Osteoblast (primary cell): ENCODE data around the gene SLA2. TPM values are rescaled to one million over a fixed set of nuclear protein-coding genes. Genes with fewer than 3 reads are reported as not detected.

ENCODE experiments used
- DNase-seq: peaks from one replicate; pipeline ENCODE4 v3.0.0; 2011; ENCODE audit warnings: low spot score, mixed read lengths; ENCODE audit not compliant: insufficient read length; ENCODE audit errors: missing footprints
- H2AFZ ChIP-seq: 2 replicates; pipeline ENCODE4 v1.6.0; 2011; ENCODE audit warnings: mild to moderate bottlenecking, low read length
- H3K27ac ChIP-seq: 2 replicates; pipeline ENCODE4 v1.5.1; 2011; ENCODE audit warnings: mild to moderate bottlenecking, low read depth, low read length, moderate library complexity
- H3K27me3 ChIP-seq: 2 replicates; pipeline ENCODE4 v1.6.0; 2012; ENCODE audit warnings: mild to moderate bottlenecking, control low read depth, inconsistent platforms, low read length, moderate library complexity; ENCODE audit not compliant: insufficient read depth
- H3K36me3 ChIP-seq: 2 replicates; pipeline ENCODE4 v1.5.1; 2011; ENCODE audit warnings: mild to moderate bottlenecking, low read length, control low read depth, moderate library complexity; ENCODE audit not compliant: insufficient read depth
- H3K4me1 ChIP-seq: 2 replicates; pipeline ENCODE4 v1.5.1; 2011; ENCODE audit warnings: mild to moderate bottlenecking, low read length, control low read depth, moderate library complexity; ENCODE audit not compliant: insufficient read depth
- H3K4me2 ChIP-seq: 2 replicates; pipeline ENCODE4 v1.6.0; 2011; ENCODE audit warnings: mild to moderate bottlenecking, low read length; ENCODE audit not compliant: insufficient read depth
- H3K4me3 ChIP-seq: fragments of 200-600 bp; sonication (generic); 3 replicates; pipeline ENCODE4 v1.5.1; 2012; ENCODE audit warnings: mild to moderate bottlenecking, low read length, inconsistent platforms; ENCODE audit not compliant: insufficient read depth
- H3K79me2 ChIP-seq: 2 replicates; pipeline ENCODE4 v1.6.0; 2012; ENCODE audit warnings: mild to moderate bottlenecking, low read length, control low read depth, inconsistent platforms; ENCODE audit not compliant: insufficient read depth
- H3K9me3 ChIP-seq: 2 replicates; pipeline ENCODE4 v1.5.1; 2011; ENCODE audit warnings: low read depth, low read length, control low read depth
- H4K20me1 ChIP-seq: 2 replicates; pipeline ENCODE4 v1.6.0; 2012; ENCODE audit warnings: mild to moderate bottlenecking, low read length, control low read depth; ENCODE audit not compliant: insufficient read depth
- total RNA-seq: library from RNA; depleted of rRNA; stranded (reverse); fragments of >200 nt; gene quantifications from 2 replicates; pipeline ENCODE4 v1.2.3, GENCODE V29; 2012
- TF ChIP-seq, protein P1 (sequence below): IDR thresholded peaks from 2 replicates; pipeline ENCODE4 v1.5.1; 2011; ENCODE audit warnings: mild to moderate bottlenecking, low read depth, low read length, moderate library complexity; ENCODE audit errors: extremely low read depth

SLA2 gene
- total RNA-seq, 1 donor: 0.36 TPM

DNA sequence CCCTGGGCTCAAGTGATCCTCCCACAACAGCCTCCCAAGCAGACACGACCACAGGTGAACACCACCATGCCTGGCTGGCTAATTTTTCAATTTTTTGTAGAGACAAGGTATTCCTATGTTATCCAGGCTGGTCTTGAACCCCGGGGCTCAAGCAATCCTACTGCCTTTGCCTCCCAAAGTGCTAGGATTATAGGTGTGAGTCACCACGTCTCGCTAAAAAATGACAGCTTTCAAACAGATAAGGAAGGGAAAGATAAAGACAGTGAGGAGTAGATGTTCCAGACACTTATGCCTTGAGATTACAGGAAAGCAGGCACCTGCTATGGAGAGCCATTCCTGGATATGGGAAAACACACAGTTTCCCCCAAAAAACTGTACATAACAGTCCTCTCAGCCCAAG lies 40.9 kb upstream of the SLA2 start:
- H3K27me3 ChIP-seq: no peaks in the 10 kb centered on the region
- H4K20me1 ChIP-seq: no peaks in the 10 kb centered on the region
- no peaks in the 10 kb centered on the region for H3K4me1 ChIP-seq
- DNase-seq: no peak
- H3K4me2 ChIP-seq: no peak overlapping the region
- H3K79me2 ChIP-seq: no peaks in the 10 kb centered on the region
- TF ChIP-seq, protein P1, sequence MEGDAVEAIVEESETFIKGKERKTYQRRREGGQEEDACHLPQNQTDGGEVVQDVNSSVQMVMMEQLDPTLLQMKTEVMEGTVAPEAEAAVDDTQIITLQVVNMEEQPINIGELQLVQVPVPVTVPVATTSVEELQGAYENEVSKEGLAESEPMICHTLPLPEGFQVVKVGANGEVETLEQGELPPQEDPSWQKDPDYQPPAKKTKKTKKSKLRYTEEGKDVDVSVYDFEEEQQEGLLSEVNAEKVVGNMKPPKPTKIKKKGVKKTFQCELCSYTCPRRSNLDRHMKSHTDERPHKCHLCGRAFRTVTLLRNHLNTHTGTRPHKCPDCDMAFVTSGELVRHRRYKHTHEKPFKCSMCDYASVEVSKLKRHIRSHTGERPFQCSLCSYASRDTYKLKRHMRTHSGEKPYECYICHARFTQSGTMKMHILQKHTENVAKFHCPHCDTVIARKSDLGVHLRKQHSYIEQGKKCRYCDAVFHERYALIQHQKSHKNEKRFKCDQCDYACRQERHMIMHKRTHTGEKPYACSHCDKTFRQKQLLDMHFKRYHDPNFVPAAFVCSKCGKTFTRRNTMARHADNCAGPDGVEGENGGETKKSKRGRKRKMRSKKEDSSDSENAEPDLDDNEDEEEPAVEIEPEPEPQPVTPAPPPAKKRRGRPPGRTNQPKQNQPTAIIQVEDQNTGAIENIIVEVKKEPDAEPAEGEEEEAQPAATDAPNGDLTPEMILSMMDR: no peak
- no peak overlapping the region for H2AFZ ChIP-seq
- H3K4me3 ChIP-seq: no peak overlapping the region
- H3K36me3 ChIP-seq: peaks cover 11% of the 10 kb centered on the region
- H3K9me3 ChIP-seq: no peaks in the 10 kb centered on the region
- H3K27ac ChIP-seq: no peak overlapping the region

DNA sequence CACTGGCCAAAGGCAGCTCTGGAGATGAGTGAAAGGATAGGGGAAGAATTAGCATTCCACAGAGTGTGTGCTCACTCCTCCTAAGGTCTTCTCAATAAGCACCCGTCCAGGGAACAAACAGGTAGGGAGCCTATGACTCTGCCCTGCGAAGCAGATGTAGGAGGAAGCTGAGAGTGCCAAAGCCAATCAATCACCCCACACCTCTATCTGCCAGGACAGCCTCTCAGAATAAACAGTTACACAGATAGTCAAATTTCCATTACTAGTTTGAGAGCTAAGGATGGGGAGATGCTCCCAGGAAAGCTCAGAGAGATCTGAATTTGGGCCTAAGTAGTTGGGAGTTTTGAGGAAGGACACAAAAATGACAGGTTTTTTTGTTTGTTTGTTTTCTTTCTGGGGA lies 40.5 kb upstream of the SLA2 start:
- TF ChIP-seq, protein P1: no peak
- peaks cover 11% of the 10 kb centered on the region for H3K36me3 ChIP-seq
- H3K27me3 ChIP-seq: no peaks in the 10 kb centered on the region
- DNase-seq: no peak
- no peaks in the 10 kb centered on the region for H3K79me2 ChIP-seq
- H3K9me3 ChIP-seq: no peaks in the 10 kb centered on the region
- H3K4me1 ChIP-seq: no peaks in the 10 kb centered on the region
- no peak overlapping the region for H3K4me3 ChIP-seq
- no peak overlapping the region for H3K27ac ChIP-seq
- no peaks in the 10 kb centered on the region for H4K20me1 ChIP-seq
- H3K4me2 ChIP-seq: no peak overlapping the region
- no peak overlapping the region for H2AFZ ChIP-seq

DNA sequence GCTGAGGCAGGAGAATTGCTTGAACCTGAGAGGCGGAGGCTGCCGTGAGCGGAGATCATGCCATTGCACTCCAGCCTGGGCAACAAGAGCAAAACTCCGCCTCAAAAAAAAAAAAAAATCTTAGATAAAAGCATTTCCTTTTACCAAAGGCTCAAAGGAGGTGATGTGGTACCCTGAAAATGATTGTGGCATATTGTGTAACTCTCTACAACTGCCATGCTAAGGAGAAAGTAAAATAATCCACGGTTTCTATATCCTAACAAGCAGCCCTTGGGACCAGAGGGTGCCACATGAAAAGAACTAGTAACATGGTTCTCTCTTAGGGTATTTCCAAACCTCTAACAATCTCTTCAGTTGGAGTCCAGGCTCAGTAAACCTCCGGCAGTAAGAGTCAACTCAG lies 38.8 kb upstream of the SLA2 start:
- no peaks in the 10 kb centered on the region for H3K4me1 ChIP-seq
- no peaks in the 10 kb centered on the region for H4K20me1 ChIP-seq
- H3K36me3 ChIP-seq: peaks cover 14% of the 10 kb centered on the region
- H3K79me2 ChIP-seq: no peaks in the 10 kb centered on the region
- DNase-seq: no peak
- no peak overlapping the region for H3K4me3 ChIP-seq
- no peak overlapping the region for H3K4me2 ChIP-seq
- no peaks in the 10 kb centered on the region for H3K9me3 ChIP-seq
- no peak overlapping the region for H2AFZ ChIP-seq
- no peaks in the 10 kb centered on the region for H3K27me3 ChIP-seq
- TF ChIP-seq, protein P1: no peak
- H3K27ac ChIP-seq: no peak overlapping the region

DNA sequence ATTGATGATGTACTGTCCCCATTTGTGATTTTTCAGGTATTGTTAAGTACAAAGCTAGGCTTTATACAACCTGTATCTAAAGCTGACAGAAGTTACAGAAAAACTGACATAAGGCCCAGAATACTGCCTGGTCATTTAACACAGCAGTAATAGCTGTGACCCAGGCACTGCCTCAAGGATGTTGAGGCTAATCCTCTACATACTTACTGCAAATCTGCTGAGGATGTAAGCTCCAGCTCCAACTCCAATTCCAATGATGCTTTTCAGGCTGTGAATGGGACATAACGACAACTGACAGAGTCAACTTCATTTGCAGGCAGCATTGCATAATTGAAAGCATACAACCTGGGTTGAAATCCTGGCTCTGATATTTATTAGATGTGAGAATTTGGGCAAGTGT lies 36.3 kb upstream of the SLA2 start:
- H3K27ac ChIP-seq: no peak overlapping the region
- no peak overlapping the region for H3K4me2 ChIP-seq
- H3K4me3 ChIP-seq: no peak overlapping the region
- no peaks in the 10 kb centered on the region for H3K4me1 ChIP-seq
- no peak overlapping the region for H2AFZ ChIP-seq
- no peaks in the 10 kb centered on the region for H3K79me2 ChIP-seq
- no peak for DNase-seq
- H3K27me3 ChIP-seq: no peaks in the 10 kb centered on the region
- TF ChIP-seq, protein P1: no peak
- H4K20me1 ChIP-seq: no peaks in the 10 kb centered on the region
- no peaks in the 10 kb centered on the region for H3K9me3 ChIP-seq
- peaks cover 14% of the 10 kb centered on the region for H3K36me3 ChIP-seq
